Fibroblast of lung (primary cell): ENCODE data around the gene KPNB1. TPM values are rescaled to one million over a fixed set of nuclear protein-coding genes. Genes with fewer than 3 reads are reported as not detected.

Experiments used
- DNase-seq, 2 donors: peaks; one replicate each; pipeline versions ENCODE4 v3.0.0 to v3.0.0-alpha.2; 2010; ENCODE audit warnings: low read depth in 2 of 2
- H2AFZ ChIP-seq: 2 replicates; pipeline ENCODE4 v1.5.1; 2012; ENCODE audit warnings: low read length, control low read depth, inconsistent platforms
- H3K27ac ChIP-seq: 2 replicates; pipeline ENCODE4 v1.5.1; 2011; ENCODE audit warnings: low read length, control low read depth; ENCODE audit not compliant: insufficient read depth
- H3K27me3 ChIP-seq: 2 replicates; pipeline ENCODE4 v1.5.1; 2011; ENCODE audit warnings: mild to moderate bottlenecking, low read length; ENCODE audit not compliant: control insufficient read depth, insufficient read depth
- H3K36me3 ChIP-seq: 2 replicates; pipeline ENCODE4 v1.5.1; 2011; ENCODE audit warnings: low read length; ENCODE audit not compliant: control insufficient read depth, insufficient read depth
- H3K4me1 ChIP-seq: 2 replicates; pipeline ENCODE4 v1.5.1; 2011; ENCODE audit warnings: low read length; ENCODE audit not compliant: control insufficient read depth, insufficient read depth; ENCODE audit errors: extremely low read depth
- H3K4me2 ChIP-seq: 2 replicates; pipeline ENCODE4 v1.5.1; 2011; ENCODE audit warnings: low read length, control low read depth; ENCODE audit not compliant: insufficient read depth; ENCODE audit errors: extremely low read depth
- H3K4me3 ChIP-seq, 4 experiments: fragments of 200-600 bp in 1 of 4; sonication (generic) in 1 of 4; replicated peaks in 1 of 4; 2 replicates each; pipeline ENCODE4 v1.5.1; 2011 to 2016; ENCODE audit warnings: low read length in 4 of 4, low read depth in 3 of 4, mild to moderate bottlenecking in 3 of 4, control low read depth in 2 of 4, inconsistent platforms in 1 of 4, mixed read lengths in 1 of 4; ENCODE audit not compliant: insufficient read depth in 1 of 4; ENCODE audit errors: control extremely low read depth in 1 of 4
- H3K79me2 ChIP-seq: 2 replicates; pipeline ENCODE4 v1.5.1; 2012; ENCODE audit warnings: mild to moderate bottlenecking, low read length, inconsistent platforms; ENCODE audit not compliant: control insufficient read depth, insufficient read depth
- H3K9ac ChIP-seq: 2 replicates; pipeline ENCODE4 v1.5.1; 2011; ENCODE audit warnings: mild to moderate bottlenecking, low read length, control low read depth; ENCODE audit not compliant: insufficient read depth
- H3K9me3 ChIP-seq: 2 replicates; pipeline ENCODE4 v1.5.1; 2012; ENCODE audit warnings: low read depth, low read length; ENCODE audit not compliant: control insufficient read depth, insufficient read depth
- H4K20me1 ChIP-seq: 2 replicates; pipeline ENCODE4 v1.5.1; 2011; ENCODE audit warnings: low read length; ENCODE audit not compliant: control insufficient read depth, insufficient read depth; ENCODE audit errors: extremely low read depth
- CTCF ChIP-seq, 2 donors: IDR thresholded peaks in 1 of 2; conservative IDR thresholded peaks in 1 of 2; 1 replicate in 1 of 2; 2 replicates in 1 of 2; pipeline ENCODE4 v1.5.1; 2011 to 2012; ENCODE audit warnings: low read length in 2 of 2, control low read depth in 1 of 2, inconsistent platforms in 1 of 2, low read depth in 1 of 2, mild to moderate bottlenecking in 1 of 2
- EZH2 ChIP-seq: IDR thresholded peaks from 2 replicates; pipeline ENCODE4 v1.5.1; 2012; ENCODE audit warnings: low read length, control low read depth, mild to moderate bottlenecking; ENCODE audit errors: missing control alignments
- polyA plus RNA-seq, 2 donors: library from polyadenylated mRNA; depleted of rRNA in 1 of 2; stranded (reverse) in 1 of 2; unstranded in 1 of 2; fragments of >200 nt; gene quantifications; 2 replicates each; pipeline ENCODE4 v1.2.1, GENCODE V29; 2011 to 2012; ENCODE audit warnings: missing spikeins in 1 of 2
- total RNA-seq: library from RNA; depleted of rRNA; stranded (reverse); fragments of >200 nt; gene quantifications from 2 replicates; pipeline ENCODE4 v1.2.1, GENCODE V29; 2014

Gene KPNB1
- total and polyA plus RNA-seq, 2 donors (not counting 1 experiment from before 2014, with no cell fraction given): 253 to 267 TPM

- Histone ChIP-seq H3K4me2 (no peak overlapping the region), H3K36me3 (peaks cover 7% of the 10 kb centered on the region), H3K27me3 (no peaks in the 10 kb centered on the region), H3K9me3 (no peaks in the 10 kb centered on the region), H3K27ac (no peak overlapping the region), H3K9ac (no peak overlapping the region), H3K4me1 (peaks cover 7% of the 10 kb centered on the region), H3K79me2 (no peaks in the 10 kb centered on the region), H4K20me1 (no peaks in the 10 kb centered on the region), H2AFZ (no peak overlapping the region), H3K4me3 (no peak overlapping the region)
- peak; percentile 80 to 95 for DNase-seq
- no peak for TF ChIP-seq EZH2
- TF ChIP-seq CTCF (conservative IDR thresholded peaks at IDR 0.05 in 1 of 2, IDR thresholded peaks at IDR 0.05 in 1 of 2; ENCODE audit: low read depth in 1 of 2, low read length in 2 of 2): peak in 1 of 2 donors; percentile 10
Observed at GRCh38 chr17:47621293-47622179, 28.2 kb upstream of the KPNB1 start.

GRCh38 chr17:47622180-47622549 is 27.6 kb upstream of the KPNB1 start:
- Histone ChIP-seq H3K9ac (no peak overlapping the region), H3K27me3 (no peaks in the 10 kb centered on the region), H4K20me1 (no peaks in the 10 kb centered on the region), H3K4me3 (no peak overlapping the region), H3K79me2 (no peaks in the 10 kb centered on the region), H3K27ac (no peak overlapping the region), H3K9me3 (no peaks in the 10 kb centered on the region), H3K36me3 (peaks cover 7% of the 10 kb centered on the region), H3K4me1 (peaks cover 7% of the 10 kb centered on the region), H3K4me2 (no peak overlapping the region), H2AFZ (no peak overlapping the region)
- no peak for TF ChIP-seq EZH2
- TF ChIP-seq CTCF (conservative IDR thresholded peaks at IDR 0.05 in 1 of 2, IDR thresholded peaks at IDR 0.05 in 1 of 2; ENCODE audit: low read depth in 1 of 2, low read length in 2 of 2): no peak
- peak in 1 of 2 donors; percentile 29 for DNase-seq

GRCh38 chr17:47624727-47625068 is 25.0 kb upstream of the KPNB1 start:
- H3K9me3 ChIP-seq: no peaks in the 10 kb centered on the region

More at GRCh38 chr17:47624727-47625068, 25.0 kb upstream of the KPNB1 start:
- Histone ChIP-seq H3K9ac (no peak overlapping the region), H3K4me2 (no peak overlapping the region), H3K4me3 (no peak overlapping the region), H3K27me3 (no peaks in the 10 kb centered on the region), H3K79me2 (no peaks in the 10 kb centered on the region), H3K4me1 (peaks cover 6% of the 10 kb centered on the region), H3K27ac (no peak overlapping the region), H3K36me3 (peaks cover 3% of the 10 kb centered on the region), H4K20me1 (no peaks in the 10 kb centered on the region), H2AFZ (no peak overlapping the region)
- no peak for TF ChIP-seq EZH2
- TF ChIP-seq CTCF (conservative IDR thresholded peaks at IDR 0.05 in 1 of 2, IDR thresholded peaks at IDR 0.05 in 1 of 2; ENCODE audit: low read depth in 1 of 2, low read length in 2 of 2): no peak
- DNase-seq: no peak
